GM20431 (cell line): ENCODE data around the gene RALGPS1.

Experiments used
- in situ Hi-C: fragments of 300-500 bp; cut with MseI, MboI; formaldehyde crosslinking; loops from one replicate; pipeline ENCODE4 v1.15.0; 2020; ENCODE audit warnings: low sequenced_read_pairs; ENCODE audit not compliant: unreplicated experiment

The RALGPS1 gene

GRCh38 chr9:127067603-127068220 lies 153.1 kb downstream of the RALGPS1 start:
- in situ Hi-C loops, result no loop called here

DNA sequence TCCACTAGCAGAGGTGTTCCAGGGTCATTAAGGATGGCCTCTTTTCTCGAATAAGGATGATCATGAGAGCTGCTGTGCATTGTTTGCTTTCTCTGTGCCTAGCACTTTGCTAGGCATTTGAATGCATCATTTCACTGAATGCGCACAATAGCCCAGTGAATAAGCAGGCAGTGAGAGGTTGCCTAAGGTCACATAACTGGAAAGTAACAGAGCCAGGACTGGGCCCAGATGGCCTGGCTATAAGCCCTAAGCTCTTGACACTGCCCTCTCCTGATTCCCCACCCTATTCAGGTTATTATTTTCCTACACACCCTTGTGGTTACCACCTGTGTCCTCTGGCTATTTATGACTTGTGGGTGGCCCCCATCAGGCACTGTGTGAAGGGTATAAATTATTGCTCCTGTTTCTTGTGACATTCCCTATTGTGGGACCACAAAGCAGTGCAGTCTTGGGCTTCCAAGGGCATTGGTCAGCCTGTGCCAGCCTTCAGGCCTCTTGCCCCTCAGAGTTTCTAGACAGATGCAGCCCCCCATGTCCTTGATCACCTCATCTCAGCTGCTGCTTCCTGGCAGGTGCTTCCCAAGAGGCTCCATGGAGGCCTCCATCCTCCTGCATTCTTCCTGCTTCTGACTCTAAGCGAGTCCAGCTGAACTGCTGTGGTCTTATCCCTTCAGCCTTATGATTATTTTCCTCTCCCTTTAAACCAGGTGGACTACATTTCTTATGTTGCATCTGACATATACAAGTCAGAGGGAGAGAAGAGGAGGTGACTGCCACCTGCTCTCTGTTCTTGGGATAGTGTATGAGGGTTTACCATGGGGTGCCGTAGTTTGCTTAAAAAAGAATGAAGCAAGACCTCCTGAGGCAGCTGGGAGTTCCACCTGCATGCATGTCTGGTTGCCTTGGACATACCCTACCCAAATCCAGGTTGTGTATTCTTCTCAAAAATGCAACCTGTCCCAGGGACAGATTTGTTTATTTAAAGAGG lies 160.3 kb downstream of the RALGPS1 start:
- in situ Hi-C loops, result no loop called here

DNA sequence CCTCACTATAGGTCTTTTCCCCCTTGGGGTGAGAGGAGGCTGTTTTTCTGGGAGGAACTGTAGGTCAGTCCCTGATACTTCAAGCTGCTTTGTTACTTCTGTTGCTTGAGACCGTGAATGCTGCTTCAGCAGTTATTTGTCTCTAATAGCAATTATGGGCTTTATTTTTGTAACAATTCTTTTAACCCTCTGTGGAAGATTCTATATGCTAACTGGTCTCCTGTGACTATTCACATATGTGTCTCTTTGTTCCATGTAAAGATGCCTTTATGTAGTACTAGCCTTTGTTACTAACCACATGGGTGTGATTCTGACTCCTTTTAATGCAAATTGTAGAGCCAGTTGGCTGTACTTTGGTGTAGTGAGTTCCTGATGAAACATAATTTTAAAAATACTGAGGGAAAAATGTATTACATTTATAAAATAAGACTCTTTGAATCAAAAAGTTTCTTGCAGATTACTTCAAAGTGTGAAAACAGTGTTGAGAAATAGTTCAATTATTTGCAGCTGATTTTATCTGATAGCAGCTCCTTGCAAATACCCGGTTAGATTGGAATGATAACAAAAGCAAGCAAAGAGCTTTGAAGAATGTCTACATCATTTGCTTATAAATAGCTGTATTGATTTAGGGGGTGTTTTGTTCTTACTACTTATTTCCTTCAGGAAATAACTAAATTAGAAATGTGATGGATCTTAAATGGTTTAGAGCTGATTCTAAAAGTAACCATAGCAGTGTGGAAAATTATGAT lies 161.2 kb downstream of the RALGPS1 start:
- in situ Hi-C loops, result no loop called here

GRCh38 chr9:127076860-127077643 lies 162.5 kb downstream of the RALGPS1 start:
- in situ Hi-C loops, result no loop called here

- in situ Hi-C loops, result no loop called here
Observed at GRCh38 chr9:127077644-127077946, 163.0 kb downstream of the RALGPS1 start.

DNA sequence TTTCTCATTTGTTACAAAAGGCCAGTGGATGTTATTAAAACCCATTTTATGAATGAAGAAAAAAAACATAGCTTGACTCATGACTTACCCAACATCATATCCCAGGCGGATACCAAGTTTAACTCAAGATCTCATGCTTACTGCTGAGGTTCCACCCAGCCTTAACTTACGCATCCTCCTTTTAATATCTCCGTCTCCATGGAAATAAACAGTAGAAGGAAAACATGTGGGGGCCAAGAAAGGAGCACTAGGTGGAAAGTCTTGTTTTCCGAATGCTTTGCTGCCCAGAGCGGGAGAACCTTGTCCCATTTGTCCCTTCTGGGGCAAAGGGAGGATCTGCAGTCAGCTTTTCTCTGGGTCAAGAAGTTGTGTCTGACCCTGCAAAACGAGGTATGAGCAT lies 163.8 kb downstream of the RALGPS1 start:
- in situ Hi-C loops, result no loop called here

- in situ Hi-C loops, result no loop called here
Observed at GRCh38 chr9:127078988-127079387, 164.4 kb downstream of the RALGPS1 start.

- in situ Hi-C loops, result no loop called here
Observed at GRCh38 chr9:127079446-127080140, 165.0 kb downstream of the RALGPS1 start.

DNA sequence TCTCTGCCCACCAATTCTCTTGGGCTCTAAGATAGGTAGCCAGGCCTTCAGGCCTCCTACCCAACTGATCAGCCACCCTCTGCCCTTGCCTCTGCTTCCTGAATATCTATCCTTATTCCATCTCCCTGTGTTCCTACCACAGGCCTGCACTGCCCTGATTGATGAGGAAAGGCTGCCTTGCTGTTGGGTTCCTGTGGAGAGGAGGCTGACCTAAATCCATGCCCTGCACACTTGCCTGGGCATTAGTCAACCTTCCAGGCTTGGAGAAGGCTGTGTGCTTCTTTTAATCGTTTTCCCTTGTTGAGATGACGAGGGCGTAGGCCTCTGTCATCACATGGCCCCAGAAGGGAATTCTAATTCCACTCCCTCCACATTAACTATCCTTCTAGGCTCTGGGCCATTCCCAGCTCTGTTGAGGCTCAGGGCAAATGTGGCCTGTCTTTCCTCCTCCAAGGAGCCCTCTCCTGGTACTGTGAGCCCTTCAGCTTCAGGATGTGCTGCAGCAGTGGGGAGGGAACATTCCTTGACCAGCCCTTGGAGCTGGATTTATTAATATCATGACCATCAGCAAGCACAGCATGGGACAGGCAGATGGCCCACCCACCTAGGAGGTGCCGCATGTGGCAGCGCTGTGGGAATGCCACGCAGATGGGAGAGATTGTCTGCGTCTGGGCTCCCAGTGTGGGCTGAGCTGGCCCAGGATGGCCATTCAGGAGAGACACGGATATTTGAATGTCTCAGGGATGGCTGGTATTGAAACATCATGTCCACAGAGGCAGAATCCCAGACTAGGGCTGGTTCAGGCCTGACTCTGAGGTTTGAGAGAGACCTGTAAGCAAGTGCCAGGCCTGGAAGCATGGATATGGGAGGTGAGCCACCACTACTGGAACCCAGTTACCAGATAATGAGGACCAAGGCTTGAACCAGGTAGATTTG lies 166.9 kb downstream of the RALGPS1 start:
- in situ Hi-C loops, result no loop called here

- in situ Hi-C loops, result no loop called here
Observed at GRCh38 chr9:127083138-127083980, 168.8 kb downstream of the RALGPS1 start.

DNA sequence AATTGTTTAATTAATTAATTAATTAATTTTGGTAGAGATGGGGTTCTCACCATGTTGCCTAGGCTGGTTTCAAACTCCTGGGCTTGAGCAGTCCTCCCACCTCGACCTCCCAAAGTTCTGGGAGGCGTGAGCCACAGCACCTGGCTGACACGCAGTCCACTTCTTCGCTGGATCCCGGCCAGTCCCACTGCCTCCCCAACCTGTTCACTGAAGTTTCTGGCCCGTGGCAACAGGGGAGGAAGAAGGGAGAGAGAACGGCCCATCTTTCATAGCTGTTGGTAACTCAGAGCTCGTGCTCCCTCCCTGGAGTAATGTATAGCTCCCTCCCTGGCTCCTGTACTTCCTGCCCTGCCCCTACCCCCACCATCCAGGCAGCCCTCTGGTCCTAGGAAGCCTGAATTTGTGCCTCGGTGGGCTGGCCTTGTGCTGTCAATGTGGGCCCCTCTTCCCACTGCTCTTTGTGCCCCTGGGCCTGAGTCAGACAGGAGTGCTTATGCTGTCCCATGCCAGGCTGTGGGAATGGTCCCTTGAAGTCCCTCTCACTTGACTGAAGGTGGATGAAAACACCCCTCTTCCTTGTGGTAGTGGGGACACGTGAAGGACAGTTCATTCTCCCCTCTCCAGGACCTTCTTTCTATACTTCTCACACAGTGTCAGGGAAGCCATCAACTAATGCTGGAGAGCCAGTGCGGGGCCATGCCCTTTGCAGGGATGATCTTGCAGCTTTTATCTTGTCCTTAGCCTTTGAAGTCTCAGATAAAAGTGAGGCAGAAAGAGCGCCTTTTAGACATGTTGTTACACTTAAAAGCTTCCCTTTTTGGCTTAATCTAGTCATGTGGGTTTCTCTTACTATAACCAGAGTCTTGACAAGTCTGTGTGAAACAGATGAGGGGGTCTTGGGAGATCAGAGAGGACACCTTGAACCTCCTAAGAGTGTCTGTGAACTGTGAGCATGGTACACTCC lies 169.8 kb downstream of the RALGPS1 start:
- in situ Hi-C loops, result no loop called here

DNA sequence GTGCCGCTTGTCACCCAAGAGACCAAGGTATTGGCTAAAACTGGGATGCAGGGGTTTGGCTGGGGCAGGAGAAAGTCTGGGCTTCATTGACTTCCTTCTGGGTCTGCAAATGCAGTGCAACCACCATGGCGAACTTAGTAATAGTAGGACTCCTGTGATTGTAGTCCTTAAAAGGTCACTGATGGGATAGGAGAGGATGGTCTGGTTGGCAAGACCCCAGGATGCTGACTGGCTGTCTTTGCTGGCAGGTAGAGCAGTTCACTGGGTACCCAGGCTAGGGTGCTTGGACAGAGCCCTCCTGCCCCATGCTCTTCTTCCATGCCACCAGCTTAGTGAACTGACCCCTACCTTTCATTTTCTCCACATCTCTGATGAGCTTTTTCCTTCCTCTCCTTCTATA lies 170.6 kb downstream of the RALGPS1 start:
- in situ Hi-C loops, result no loop called here

GRCh38 chr9:127086771-127087170 lies 172.2 kb downstream of the RALGPS1 start:
- in situ Hi-C loops, result no loop called here

- in situ Hi-C loops, result no loop called here
Observed at GRCh38 chr9:127087411-127087810, 172.8 kb downstream of the RALGPS1 start.

DNA sequence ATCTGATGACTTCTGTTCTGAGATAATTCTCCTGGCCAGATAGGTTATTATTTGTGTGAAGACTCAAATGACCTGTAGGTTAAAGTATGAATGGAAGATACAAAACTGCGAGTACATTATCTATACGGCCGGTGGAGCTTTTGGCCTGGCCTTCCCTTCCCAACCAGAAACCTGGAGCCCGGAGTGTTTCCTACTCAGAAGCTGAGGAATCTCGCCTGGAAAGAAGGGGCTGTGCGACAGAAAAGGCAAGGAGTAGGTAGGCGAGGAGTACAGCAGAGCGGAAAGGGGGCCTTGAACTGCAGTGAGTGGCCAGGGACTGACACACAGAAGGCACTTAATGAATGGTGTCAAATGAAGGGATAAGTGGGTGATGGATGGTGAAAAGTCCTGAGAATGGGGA lies 173.3 kb downstream of the RALGPS1 start:
- in situ Hi-C loops, result no loop called here
